Endothelial cell of umbilical vein (primary cell): ENCODE results near the gene CIAPIN1. TPM values are rescaled to one million over a fixed set of nuclear protein-coding genes. Genes with fewer than 3 reads are reported as not detected.
A peak's percentile ranks its signal among the peaks of the same experiment; 100 is the strongest.

Source experiments
- BruUV-seq: library from RNA; stranded (reverse); fragments of 400-500 nt; replicated peaks from 2 replicates; lab custom pipeline; 2021; lab: Mats Ljungman, UMichigan
- CTCF ChIA-PET: fragments of 300-600, 350-600 bp; sonication (Branson Sonifier 250); formaldehyde crosslinking; loops from one replicate; lab custom pipeline; 2021; ENCODE audit warnings: antibody characterized with exemption, inconsistent platforms; lab: Charles Lee
- POLR2A ChIA-PET: fragments of 300-600, 350-600 bp; sonication (Branson Sonifier 250); formaldehyde crosslinking; loops from one replicate; lab custom pipeline; 2021; ENCODE audit warnings: antibody characterized with exemption, inconsistent platforms; lab: Charles Lee
- DNase-seq: peaks from one replicate; pipeline ENCODE4 v3.0.0-alpha.2; 2011; ENCODE audit warnings: low read depth, low spot score
- FAIRE-seq: peaks from 2 replicates; lab custom pipeline; 2011; peaks lifted over from hg19 to GRCh38; lab: Jason Lieb, UNC
- H2AFZ ChIP-seq: 2 replicates; pipeline ENCODE4 v1.6.0; 2012; ENCODE audit warnings: low read depth, low read length, control low read depth, inconsistent platforms
- H3K27ac ChIP-seq: 2 replicates; pipeline ENCODE4 v1.5.1; 2011; ENCODE audit warnings: low read depth, mild to moderate bottlenecking, control low read depth, low read length, moderate library complexity; ENCODE audit not compliant: insufficient read depth
- H3K27me3 ChIP-seq, 2 experiments: 2 replicates each; pipeline versions ENCODE4 v1.6.0 to v1.6.1; 2011; ENCODE audit warnings: low read length in 2 of 2, mixed read lengths in 1 of 2; ENCODE audit not compliant: control insufficient read depth in 2 of 2, insufficient read depth in 2 of 2
- H3K36me3 ChIP-seq, 2 experiments: 2 replicates in 1 of 2; 3 replicates in 1 of 2; pipeline ENCODE4 v1.5.1; 2011; ENCODE audit warnings: low read length in 2 of 2, mild to moderate bottlenecking in 1 of 2, moderate library complexity in 1 of 2; ENCODE audit not compliant: control insufficient read depth in 2 of 2, insufficient read depth in 2 of 2; ENCODE audit errors: extremely low read depth in 1 of 2
- H3K4me1 ChIP-seq: 3 replicates; pipeline ENCODE4 v1.5.1; 2011; ENCODE audit warnings: mild to moderate bottlenecking, low read length; ENCODE audit not compliant: control insufficient read depth, insufficient read depth; ENCODE audit errors: extremely low read depth
- H3K4me2 ChIP-seq: 2 replicates; pipeline ENCODE4 v1.6.1; 2011; ENCODE audit warnings: low read length, control low read depth, mixed read lengths; ENCODE audit not compliant: insufficient read depth
- H3K4me3 ChIP-seq, 3 experiments: fragments of 200-600 bp in 1 of 3; sonication (generic), shearing (Covaris generic) in 1 of 3; replicated peaks in 1 of 3; 2 replicates each; pipeline ENCODE4 v1.5.1; 2011 to 2016; ENCODE audit warnings: control low read depth in 3 of 3, low read length in 3 of 3, mild to moderate bottlenecking in 2 of 3, inconsistent platforms in 1 of 3, low read depth in 1 of 3, moderate library complexity in 1 of 3; ENCODE audit not compliant: insufficient read depth in 1 of 3
- H3K79me2 ChIP-seq: 2 replicates; pipeline ENCODE4 v1.6.0; 2012; ENCODE audit warnings: low read length, inconsistent platforms; ENCODE audit not compliant: control insufficient read depth, insufficient read depth
- H3K9ac ChIP-seq: replicated peaks from 2 replicates; pipeline ENCODE3; 2011; ENCODE audit warnings: low read length, control low read depth; ENCODE audit not compliant: insufficient read depth; ENCODE audit errors: extremely low read depth
- H3K9me1 ChIP-seq: replicated peaks from 3 replicates; pipeline ENCODE4 v1.6.0; 2011; ENCODE audit warnings: mild to moderate bottlenecking, low read length; ENCODE audit not compliant: control insufficient read depth, insufficient read depth; ENCODE audit errors: extremely low read depth
- H3K9me3 ChIP-seq: replicated peaks from 2 replicates; pipeline ENCODE4 v1.5.1; 2012; ENCODE audit warnings: low read length, inconsistent platforms; ENCODE audit not compliant: control insufficient read depth, insufficient read depth
- H4K20me1 ChIP-seq: replicated peaks from 2 replicates; pipeline ENCODE3; 2011; ENCODE audit warnings: mild to moderate bottlenecking, low read length; ENCODE audit not compliant: control insufficient read depth, insufficient read depth; ENCODE audit errors: extremely low read depth
- EZH2 ChIP-seq: IDR thresholded peaks from 2 replicates; pipeline ENCODE4 v1.6.1; 2012; ENCODE audit warnings: borderline replicate concordance, low read depth, mild to moderate bottlenecking, moderate library complexity, low read length, inconsistent platforms; ENCODE audit not compliant: severe bottlenecking
- FOS ChIP-seq: IDR thresholded peaks from 2 replicates; pipeline ENCODE4 v1.6.1; 2011; ENCODE audit warnings: mild to moderate bottlenecking, low read length, moderate library complexity, borderline replicate concordance; ENCODE audit not compliant: insufficient read depth
- GATA2 ChIP-seq: IDR thresholded peaks from 2 replicates; pipeline ENCODE4 v1.7.0; 2011; ENCODE audit warnings: low read depth, mild to moderate bottlenecking, moderate library complexity, mixed read lengths, low read length; ENCODE audit not compliant: insufficient read length, insufficient read depth
- JUN ChIP-seq: IDR thresholded peaks from 2 replicates; pipeline ENCODE4 v1.6.1; 2011; ENCODE audit warnings: borderline replicate concordance, low read depth; ENCODE audit not compliant: insufficient read length, insufficient read depth
- MYC ChIP-seq: IDR thresholded peaks from one replicate; pipeline ENCODE4 v1.6.1; 2011; ENCODE audit warnings: mild to moderate bottlenecking, low read depth, low read length
- POLR2A ChIP-seq: IDR thresholded peaks from 2 replicates; pipeline ENCODE4 v1.6.1; 2012; ENCODE audit warnings: low read depth, mild to moderate bottlenecking, control low read depth, low read length
- POLR2AphosphoS5 ChIP-seq: IDR thresholded peaks from 2 replicates; pipeline ENCODE4 v1.6.1; 2012; ENCODE audit warnings: low read depth, mild to moderate bottlenecking, control low read depth, low read length, moderate library complexity; ENCODE audit not compliant: insufficient read depth
- dilution Hi-C: fragments of 300-500 bp; cut with MboI; formaldehyde crosslinking; loops from one replicate; pipeline ENCODE4 v1.15.0; 2019; ENCODE audit warnings: low sequenced_read_pairs; ENCODE audit not compliant: extremely low pct_ligation_motif_present
- intact Hi-C: fragments of 100-400 bp; cut with micrococcal nuclease; formaldehyde crosslinking; loops from one replicate; pipeline ENCODE4 v1.10.0; 2022
- polyA plus RNA-seq, 4 experiments: library from polyadenylated mRNA; depleted of rRNA in 3 of 4; stranded (reverse) in 3 of 4; unstranded in 1 of 4; fragments of >200 nt; gene quantifications; 2 replicates each; pipeline versions ENCODE4 v1.2.1 to v1.2.3, GENCODE V29; 2011 to 2012; ENCODE audit warnings: missing spikeins in 1 of 4
- total RNA-seq: library from RNA; stranded (reverse); gene quantifications from 2 replicates; pipeline ENCODE4 v1.2.3, GENCODE V29; 2021
- TF ChIP-seq, protein P1 (sequence below): IDR thresholded peaks from 2 replicates; pipeline ENCODE4 v1.6.1; 2011; ENCODE audit not compliant: insufficient read depth, insufficient read length
- TF ChIP-seq, protein P2 (sequence below), 2 donors: IDR thresholded peaks; 1 replicate in 1 of 2; 2 replicates in 1 of 2; pipeline ENCODE4 v1.5.1; 2011; ENCODE audit warnings: low read length in 2 of 2, mild to moderate bottlenecking in 2 of 2, moderate library complexity in 2 of 2, control low read depth in 1 of 2, inconsistent platforms in 1 of 2, low read depth in 1 of 2; ENCODE audit not compliant: insufficient read depth in 1 of 2; ENCODE audit errors: extremely low read depth in 1 of 2

Gene CIAPIN1
- total and polyA plus RNA-seq, 2 donors (not counting 3 experiments of a cell fraction or from before 2014, with no cell fraction given), result 74.6 to 77.9 TPM

GRCh38 chr16:57388359-57389086 is 58.7 kb downstream of the CIAPIN1 start:
- POLR2A ChIA-PET, result no interaction called here
- H3K4me2 ChIP-seq, result no peak overlapping the region
- BruUV-seq, result no TSS peak
- no peak overlapping the region for H2AFZ ChIP-seq
- H3K79me2 ChIP-seq, result no peaks in the 10 kb centered on the region
- FAIRE-seq (peak; percentile 79), DNase-seq (peak; percentile 35)
- intact Hi-C loops, result no loop called here
- peaks cover 12% of the 10 kb centered on the region for H3K4me1 ChIP-seq
- H3K9ac ChIP-seq, result no peak overlapping the region
- H4K20me1 ChIP-seq, result no peaks in the 10 kb centered on the region
- H3K36me3 ChIP-seq, result no peaks in the 10 kb centered on the region
- H3K9me1 ChIP-seq, result no peaks in the 10 kb centered on the region
- CTCF ChIA-PET, result interaction anchor here (2.0 kb wide), 1 partner anchor 28 kb away, joined by 5 read pairs; no protein-coding TSS in a partner anchor
- H3K9me3 ChIP-seq, result no peaks in the 10 kb centered on the region
- dilution Hi-C loops, result no loop called here
- no peak for TF ChIP-seq POLR2AphosphoS5
- H3K27ac ChIP-seq, result no peak overlapping the region
- peaks cover 0 to 4% of the 10 kb centered on the region in 2 experiments for H3K27me3 ChIP-seq
- H3K4me3 ChIP-seq, result no peak overlapping the region

GRCh38 chr16:57387598-57388354 is 59.4 kb downstream of the CIAPIN1 start:
- no peaks in the 10 kb centered on the region for H4K20me1 ChIP-seq
- dilution Hi-C loops, result no loop called here
- peaks cover 12% of the 10 kb centered on the region for H3K4me1 ChIP-seq
- no peak overlapping the region for H3K4me3 ChIP-seq
- POLR2A ChIA-PET, result no interaction called here
- no peaks in the 10 kb centered on the region for H3K9me3 ChIP-seq
- CTCF ChIA-PET, result interaction anchor here (2.0 kb wide), 1 partner anchor 29 kb away, joined by 5 read pairs; no protein-coding TSS in a partner anchor
- no peak overlapping the region for H3K27ac ChIP-seq
- no peak overlapping the region for H2AFZ ChIP-seq
- intact Hi-C loops, result no loop called here
- no peaks in the 10 kb centered on the region for H3K79me2 ChIP-seq
- no peaks in the 10 kb centered on the region for H3K9me1 ChIP-seq
- no peak overlapping the region for H3K4me2 ChIP-seq
- H3K9ac ChIP-seq, result no peak overlapping the region
- DNase-seq (no peak), FAIRE-seq (no peak)
- no peaks in the 10 kb centered on the region for H3K36me3 ChIP-seq
- peaks cover 0 to 4% of the 10 kb centered on the region in 2 experiments for H3K27me3 ChIP-seq
- TF ChIP-seq JUN (no peak), POLR2AphosphoS5 (no peak), EZH2 (no peak), POLR2A (no peak), GATA2 (no peak), MYC (no peak), FOS (no peak)
- TF ChIP-seq, protein P1, sequence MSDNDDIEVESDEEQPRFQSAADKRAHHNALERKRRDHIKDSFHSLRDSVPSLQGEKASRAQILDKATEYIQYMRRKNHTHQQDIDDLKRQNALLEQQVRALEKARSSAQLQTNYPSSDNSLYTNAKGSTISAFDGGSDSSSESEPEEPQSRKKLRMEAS, result no peak
- TF ChIP-seq, protein P2, sequence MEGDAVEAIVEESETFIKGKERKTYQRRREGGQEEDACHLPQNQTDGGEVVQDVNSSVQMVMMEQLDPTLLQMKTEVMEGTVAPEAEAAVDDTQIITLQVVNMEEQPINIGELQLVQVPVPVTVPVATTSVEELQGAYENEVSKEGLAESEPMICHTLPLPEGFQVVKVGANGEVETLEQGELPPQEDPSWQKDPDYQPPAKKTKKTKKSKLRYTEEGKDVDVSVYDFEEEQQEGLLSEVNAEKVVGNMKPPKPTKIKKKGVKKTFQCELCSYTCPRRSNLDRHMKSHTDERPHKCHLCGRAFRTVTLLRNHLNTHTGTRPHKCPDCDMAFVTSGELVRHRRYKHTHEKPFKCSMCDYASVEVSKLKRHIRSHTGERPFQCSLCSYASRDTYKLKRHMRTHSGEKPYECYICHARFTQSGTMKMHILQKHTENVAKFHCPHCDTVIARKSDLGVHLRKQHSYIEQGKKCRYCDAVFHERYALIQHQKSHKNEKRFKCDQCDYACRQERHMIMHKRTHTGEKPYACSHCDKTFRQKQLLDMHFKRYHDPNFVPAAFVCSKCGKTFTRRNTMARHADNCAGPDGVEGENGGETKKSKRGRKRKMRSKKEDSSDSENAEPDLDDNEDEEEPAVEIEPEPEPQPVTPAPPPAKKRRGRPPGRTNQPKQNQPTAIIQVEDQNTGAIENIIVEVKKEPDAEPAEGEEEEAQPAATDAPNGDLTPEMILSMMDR (IDR thresholded peaks at IDR 0.05; ENCODE audit: extremely low read depth in 1 of 2, insufficient read depth in 1 of 2, low read depth in 1 of 2, low read length in 2 of 2), result no peak
- BruUV-seq, result no TSS peak
